Heart right ventricle (tissue), 16 donors: ENCODE data around the gene SLC39A8. TPM values are rescaled to one million over a fixed set of nuclear protein-coding genes. Genes with fewer than 3 reads are reported as not detected.
A peak's percentile ranks its signal among the peaks of the same experiment; 100 is the strongest.

Source experiments
- ATAC-seq, 8 donors: fragments of 200-7000 bp; cut with Tn5 transposase; one replicate each; pipeline ENCODE4 v1.9.1; 2020; ENCODE audit warnings: mild to moderate bottlenecking in 8 of 8, moderate library complexity in 8 of 8, moderate number of reproducible peaks in 1 of 8
- DNase-seq, 2 donors: peaks; one replicate each; pipeline ENCODE4 v3.0.0-alpha.2; 2020
- H3K27ac ChIP-seq, 10 donors: fragments of 200-600 bp; sonication (generic) in 2 of 10; one replicate each; pipeline versions ENCODE4 v1.5.0 to v1.8.0; 2020 to 2022; ENCODE audit warnings: mild to moderate bottlenecking in 3 of 10
- H3K27me3 ChIP-seq, 7 donors: fragments of 200-600 bp; one replicate each; pipeline ENCODE4 v1.8.0; 2021 to 2022; ENCODE audit warnings: mild to moderate bottlenecking in 2 of 7
- H3K36me3 ChIP-seq, 9 donors: fragments of 200-600 bp; sonication (generic) in 1 of 9; one replicate each; pipeline versions ENCODE4 v1.5.0 to v1.8.0; 2020 to 2022; ENCODE audit warnings: mild to moderate bottlenecking in 2 of 9
- H3K4me1 ChIP-seq, 9 donors: fragments of 200-600 bp; sonication (generic) in 1 of 9; one replicate each; pipeline versions ENCODE4 v1.5.0 to v1.8.0; 2020 to 2022; ENCODE audit warnings: mild to moderate bottlenecking in 4 of 9
- H3K4me3 ChIP-seq, 10 donors: fragments of 200-600 bp; sonication (generic) in 2 of 10; one replicate each; pipeline versions ENCODE4 v1.5.0 to v1.8.0; 2020 to 2022; ENCODE audit warnings: mild to moderate bottlenecking in 7 of 10, moderate library complexity in 2 of 10
- H3K9me3 ChIP-seq, 11 donors: fragments of 200-600 bp in 10 of 11; sonication (generic) in 2 of 11; one replicate each; pipeline versions ENCODE4 v1.5.0 to v1.8.0; 2013 to 2022; ENCODE audit warnings: mild to moderate bottlenecking in 2 of 11, control low read depth in 1 of 11, moderate library complexity in 1 of 11
- CTCF ChIP-seq, 9 donors: fragments of 200-600 bp; sonication (generic) in 2 of 9; IDR thresholded peaks; one replicate each; pipeline versions ENCODE4 v1.5.0 to v1.8.0; 2021 to 2022; ENCODE audit warnings: antibody characterized with exemption in 9 of 9, mild to moderate bottlenecking in 5 of 9, moderate library complexity in 1 of 9
- WGBS, 2 donors: extraction: QIAGEN DNeasy Blood & Tissue Kit; methylation state at CpG; one replicate each; pipeline ENCODE4 v1.1.7; 2013; ENCODE audit warnings: inconsistent platforms in 1 of 2; 5-methylcytosine and 5-hydroxymethylcytosine counted together
- intact Hi-C, 10 donors: fragments of 100-400 bp; cut with DNase I; formaldehyde crosslinking; loops; one replicate each; pipeline versions ENCODE4 v1.11.1 to v1.14.2; 2022
- polyA plus RNA-seq, 2 donors: library from polyadenylated mRNA; stranded (reverse); fragments of 200-250 nt; gene quantifications; one replicate each; pipeline ENCODE4 v1.2.3, GENCODE V29; 2013
- total RNA-seq, 10 donors: library from RNA; stranded (reverse); fragmentation: NEBNext Ultra II Directional in 3 of 10; extraction: Animal tissue kit (Norgen Biotek cat#: 25700) in 3 of 10; gene quantifications; one replicate each; pipeline versions ENCODE4 v1.2.1 to v1.2.4, GENCODE V29; 2021 to 2023
- donor health status: Arrhythmogenic right ventricular cardiomyopathy.
- donor health status: ischemic (EF 13 %, LVEDD 7.1; RV severe dilation, severe dysfunction).
- donor health status: healthy with polysubstance abuse.
- donor health status: DM: no; HTN: yes; CAD: no.
- donor health status: DM: no; HTN: no; CAD: no.
- donor health status: ischemic (EF 25% LVEDD 6.9; RV normal size, moderate dysfunction).
- donor health status: ischemic (EF 25% LVEDD 5.7; RV mildly dilated, moderate dysfunction).
- donor health status: healthy.
- donor health status: DM: yes; HTN: yes; CAD: no.
- donor health status: Ischemic cardiomyopathy.
- donor health status: ischemic (EF 35%, LVEDD 5.7; RV mildly dilated, moderate dysfunction).
- donor health status: nonischemic (EF 11% LVEDD 7.7; RV severe dilation, severe dysfunction).
- donor health status: DM: yes; HTN: yes; CAD: no.
- donor health status: PGD.
- donor health status: ischemic (EF 29% LVEDD 5.4; RV normal size, mild dysfunction).
- donor health status: nonischemic (EF 23%, LVEDD 6.1; RV moderate dilation, normal function).

Gene SLC39A8
- total and polyA plus RNA-seq, 12 donors = 1.00 to 11.0 (median 2.8) TPM

- H3K36me3 ChIP-seq = no peaks in the 10 kb centered on the region
- intact Hi-C loops = loop anchor here in 1 of 10 donors (10.0 kb wide), 1 partner anchor 81 kb away; no protein-coding TSS in a partner anchor
- no peak for DNase-seq
- H3K9me3 ChIP-seq = no peaks in the 10 kb centered on the region
- peak in 1 of 8 donors; percentile 69 for ATAC-seq
- peaks cover 0 to 11% (median 0%) of the 10 kb centered on the region in 7 donors for H3K27me3 ChIP-seq
- H3K4me3 ChIP-seq = peak overlapping the region; percentile 25 to 80 (median 62)
- H3K4me1 ChIP-seq = peaks cover 0 to 53% (median 10%) of the 10 kb centered on the region in 9 donors
- WGBS, 2 donors = 4 to 5% methylated on average over 21 of the region's 21 CpGs
- TF ChIP-seq CTCF (IDR thresholded peaks at IDR 0.05) = no peak
- peak overlapping the region in 9 of 10 donors; percentile 3 to 94 (median 56) for H3K27ac ChIP-seq
Observed at GRCh38 chr4:102343964-102344519, 1.2 kb downstream of the SLC39A8 start.

- Histone ChIP-seq H3K36me3 (no peaks in the 10 kb centered on the region), H3K9me3 (no peaks in the 10 kb centered on the region), H3K27me3 (peaks cover 0 to 11% (median 0%) of the 10 kb centered on the region in 7 donors), H3K27ac (no peak overlapping the region), H3K4me3 (peak overlapping the region in 1 of 10 donors; percentile 80), H3K4me1 (peaks cover 0 to 53% (median 10%) of the 10 kb centered on the region in 9 donors)
- DNase-seq (no peak), ATAC-seq (no peak)
- intact Hi-C loops = loop anchor here in 1 of 10 donors (10.0 kb wide), 1 partner anchor 82 kb away; no protein-coding TSS in a partner anchor
- WGBS, 2 donors = 94 to 95% methylated on average over 3 of the region's 3 CpGs
- TF ChIP-seq CTCF (IDR thresholded peaks at IDR 0.05) = no peak
Observed at GRCh38 chr4:102342404-102343074, 2.7 kb downstream of the SLC39A8 start.

- no peaks in the 10 kb centered on the region for H3K9me3 ChIP-seq
- peaks cover 0 to 11% (median 0%) of the 10 kb centered on the region in 7 donors for H3K27me3 ChIP-seq
- no peak for TF ChIP-seq CTCF (IDR thresholded peaks at IDR 0.05)
- no peak overlapping the region for H3K4me3 ChIP-seq
- intact Hi-C loops = loop anchor here in 1 of 10 donors (10.0 kb wide), 1 partner anchor 84 kb away; no protein-coding TSS in a partner anchor
- no peak for ATAC-seq
- DNase-seq = no peak
- peaks cover 0 to 52% (median 10%) of the 10 kb centered on the region in 9 donors for H3K4me1 ChIP-seq
- H3K27ac ChIP-seq = no peak overlapping the region
- H3K36me3 ChIP-seq = no peaks in the 10 kb centered on the region
Observed at GRCh38 chr4:102341201-102341600, 4.1 kb downstream of the SLC39A8 start.

GRCh38 chr4:102339018-102339417 lies 6.3 kb downstream of the SLC39A8 start:
- ATAC-seq (no peak), DNase-seq (no peak)
- 92 to 93% methylated on average over 1 of the region's 1 CpG for WGBS, 2 donors
- no peaks in the 10 kb centered on the region for H3K9me3 ChIP-seq
- H3K4me1 ChIP-seq = peaks cover 0 to 40% (median 4%) of the 10 kb centered on the region in 9 donors
- peaks cover 0 to 3% (median 0%) of the 10 kb centered on the region in 7 donors for H3K27me3 ChIP-seq
- no peak for TF ChIP-seq CTCF (IDR thresholded peaks at IDR 0.05)
- no peaks in the 10 kb centered on the region for H3K36me3 ChIP-seq
- intact Hi-C loops = no loop called here
- H3K4me3 ChIP-seq = no peak overlapping the region
- H3K27ac ChIP-seq = no peak overlapping the region
